HepG2 (cell line): ENCODE measurements around the gene CREBZF. TPM values are rescaled to one million over a fixed set of nuclear protein-coding genes. Genes with fewer than 3 reads are reported as not detected.
A peak's percentile ranks its signal among the peaks of the same experiment; 100 is the strongest.

Source experiments
- ATF1 ChIP-seq: IDR thresholded peaks from 2 replicates; pipeline ENCODE4 v1.6.1; 2016; ENCODE audit warnings: mild to moderate bottlenecking, control low read depth
- ATF2 ChIP-seq: sonication (generic); formaldehyde crosslinking; IDR thresholded peaks from 2 replicates; pipeline ENCODE4 v1.4.0; 2020; ENCODE audit warnings: missing genetic modification reagents
- CBX2 ChIP-seq, 2 experiments: fragments of 200-600 bp in 1 of 2; sonication (generic); formaldehyde crosslinking in 1 of 2; IDR thresholded peaks; 2 replicates each; pipeline versions ENCODE4 v1.7.0 to v1.8.1; 2018 to 2022; ENCODE audit warnings: low read depth in 2 of 2, low read length in 1 of 2, mild to moderate bottlenecking in 1 of 2, missing genetic modification reagents in 1 of 2
- CEBPB ChIP-seq: IDR thresholded peaks from 2 replicates; pipeline ENCODE4 v1.6.1; 2011; ENCODE audit warnings: low read depth, low read length, improper control_type of control experiment, borderline replicate concordance
- ETS1 ChIP-seq: sonication (generic); formaldehyde crosslinking; IDR thresholded peaks from 2 replicates; pipeline ENCODE4 v1.4.0; 2020; ENCODE audit warnings: missing genetic modification reagents
- FOXK2 ChIP-seq: fragments of 450-650 bp; IDR thresholded peaks from 2 replicates; pipeline ENCODE4 v1.6.1; 2016
- FOXP4 ChIP-seq: sonication (generic); formaldehyde crosslinking; IDR thresholded peaks from 2 replicates; pipeline ENCODE4 v1.4.0; 2020; ENCODE audit warnings: missing genetic modification reagents
- HOXA7 ChIP-seq: sonication (generic); formaldehyde crosslinking; IDR thresholded peaks from 2 replicates; pipeline ENCODE4 v1.8.1; 2022; ENCODE audit warnings: mild to moderate bottlenecking, missing genetic modification reagents, moderate library complexity
- KLF13 ChIP-seq: sonication (generic); formaldehyde crosslinking; IDR thresholded peaks from 2 replicates; pipeline ENCODE4 v1.4.0; 2020; ENCODE audit warnings: mild to moderate bottlenecking, missing genetic modification reagents
- LRRFIP1 ChIP-seq: sonication (generic); formaldehyde crosslinking; conservative IDR thresholded peaks from 2 replicates; pipeline ENCODE4 v1.4.0; 2020; ENCODE audit warnings: missing genetic modification reagents
- TERF1 ChIP-seq: sonication (generic); formaldehyde crosslinking; IDR thresholded peaks from 2 replicates; pipeline ENCODE4 v1.8.0; 2022; ENCODE audit warnings: mild to moderate bottlenecking, missing genetic modification reagents, moderate library complexity
- ZBTB46 ChIP-seq: sonication (generic); formaldehyde crosslinking; IDR thresholded peaks from 2 replicates; pipeline ENCODE4 v1.4.0; 2020; ENCODE audit warnings: mild to moderate bottlenecking, missing genetic modification reagents, borderline replicate concordance
- ZNF10 ChIP-seq: sonication (generic); formaldehyde crosslinking; IDR thresholded peaks from 2 replicates; pipeline ENCODE4 v1.4.0; 2020; ENCODE audit warnings: mild to moderate bottlenecking, low read depth, missing genetic modification reagents, borderline replicate concordance
- ZNF333 ChIP-seq: sonication (generic); formaldehyde crosslinking; IDR thresholded peaks from 2 replicates; pipeline ENCODE4 v1.4.0; 2020; ENCODE audit warnings: mild to moderate bottlenecking, missing genetic modification reagents, borderline replicate concordance
- ZNF430 ChIP-seq: sonication (generic); formaldehyde crosslinking; IDR thresholded peaks from 2 replicates; pipeline ENCODE4 v1.9.0; 2021; ENCODE audit warnings: mild to moderate bottlenecking, missing genetic modification reagents
- ZNF672 ChIP-seq: sonication (generic); formaldehyde crosslinking; IDR thresholded peaks from 2 replicates; pipeline ENCODE4 v1.8.1; 2022; ENCODE audit warnings: missing genetic modification reagents
- polyA plus RNA-seq, 8 experiments: library from polyadenylated mRNA; depleted of rRNA in 3 of 8; stranded (reverse) in 7 of 8; unstranded in 1 of 8; fragments of >200 nt; fragmentation: Illumina TruSeq in 4 of 8; extraction: Trizol in 4 of 8; gene quantifications; 2 replicates each; pipeline versions ENCODE4 v1.2.1 to v1.2.3, GENCODE V29; 2011 to 2016; ENCODE audit warnings: low read depth in 4 of 8, missing spikeins in 1 of 8, mixed read lengths in 1 of 8; ENCODE audit not compliant: insufficient read depth in 1 of 8
- total RNA-seq, 5 experiments: library from RNA; depleted of rRNA; stranded (reverse); fragments of >200 nt; fragmentation: Illumina TruSeq; extraction: Trizol; gene quantifications; 2 replicates each; pipeline ENCODE4 v1.2.3, GENCODE V29; 2016; ENCODE audit warnings: low read depth in 1 of 5

The CREBZF gene
- total and polyA plus RNA-seq, 2 of the 13 experiments (the other 11 are each of a cell fraction or from before 2014, with no cell fraction given): 30.6 to 43.1 TPM

GRCh38 chr11:85627998-85628770 lies 36.7 kb downstream of the CREBZF start, which contains the start of gene TMEM126B (continued):
- TF ChIP-seq TERF1 (CRISPR knock-in tag) (no peak), ATF2 (CRISPR knock-in tag) (no peak), ZNF333 (CRISPR knock-in tag) (no peak), ETS1 (CRISPR knock-in tag) (no peak), FOXP4 (CRISPR knock-in tag) (no peak), ZNF672 (no peak), ZNF10 (CRISPR knock-in tag) (no peak), KLF13 (CRISPR knock-in tag) (no peak), HOXA7 (CRISPR knock-in tag) (no peak), ZNF430 (CRISPR knock-in tag) (peak; percentile 57; the same call in 1 of the 2 replicates), LRRFIP1 (CRISPR knock-in tag) (no peak), FOXK2 (no peak), ZBTB46 (CRISPR knock-in tag) (no peak), ATF1 (CRISPR knock-in tag) (peak; percentile 42; the same call in 1 of the 2 replicates), CEBPB (no peak), CBX2 (IDR thresholded peaks at IDR 0.05; ENCODE audit: low read depth, low read length) (no peak), CBX2 (CRISPR knock-in tag; IDR thresholded peaks at IDR 0.05; ENCODE audit: low read depth) (no peak)
